Fibroblast of lung (primary cell): ENCODE results near the gene C1orf167. TPM values are rescaled to one million over a fixed set of nuclear protein-coding genes. Genes with fewer than 3 reads are reported as not detected.

Experiments used
- DNase-seq, 2 donors: peaks; one replicate each; pipeline versions ENCODE4 v3.0.0 to v3.0.0-alpha.2; 2010; ENCODE audit warnings: low read depth in 2 of 2
- H2AFZ ChIP-seq: 2 replicates; pipeline ENCODE4 v1.5.1; 2012; ENCODE audit warnings: low read length, control low read depth, inconsistent platforms
- H3K27ac ChIP-seq: 2 replicates; pipeline ENCODE4 v1.5.1; 2011; ENCODE audit warnings: low read length, control low read depth; ENCODE audit not compliant: insufficient read depth
- H3K27me3 ChIP-seq: 2 replicates; pipeline ENCODE4 v1.5.1; 2011; ENCODE audit warnings: mild to moderate bottlenecking, low read length; ENCODE audit not compliant: control insufficient read depth, insufficient read depth
- H3K36me3 ChIP-seq: 2 replicates; pipeline ENCODE4 v1.5.1; 2011; ENCODE audit warnings: low read length; ENCODE audit not compliant: control insufficient read depth, insufficient read depth
- H3K4me1 ChIP-seq: 2 replicates; pipeline ENCODE4 v1.5.1; 2011; ENCODE audit warnings: low read length; ENCODE audit not compliant: control insufficient read depth, insufficient read depth; ENCODE audit errors: extremely low read depth
- H3K4me2 ChIP-seq: 2 replicates; pipeline ENCODE4 v1.5.1; 2011; ENCODE audit warnings: low read length, control low read depth; ENCODE audit not compliant: insufficient read depth; ENCODE audit errors: extremely low read depth
- H3K4me3 ChIP-seq, 4 experiments: fragments of 200-600 bp in 1 of 4; sonication (generic) in 1 of 4; replicated peaks in 1 of 4; 2 replicates each; pipeline ENCODE4 v1.5.1; 2011 to 2016; ENCODE audit warnings: low read length in 4 of 4, low read depth in 3 of 4, mild to moderate bottlenecking in 3 of 4, control low read depth in 2 of 4, inconsistent platforms in 1 of 4, mixed read lengths in 1 of 4; ENCODE audit not compliant: insufficient read depth in 1 of 4; ENCODE audit errors: control extremely low read depth in 1 of 4
- H3K79me2 ChIP-seq: 2 replicates; pipeline ENCODE4 v1.5.1; 2012; ENCODE audit warnings: mild to moderate bottlenecking, low read length, inconsistent platforms; ENCODE audit not compliant: control insufficient read depth, insufficient read depth
- H3K9ac ChIP-seq: 2 replicates; pipeline ENCODE4 v1.5.1; 2011; ENCODE audit warnings: mild to moderate bottlenecking, low read length, control low read depth; ENCODE audit not compliant: insufficient read depth
- H3K9me3 ChIP-seq: 2 replicates; pipeline ENCODE4 v1.5.1; 2012; ENCODE audit warnings: low read depth, low read length; ENCODE audit not compliant: control insufficient read depth, insufficient read depth
- H4K20me1 ChIP-seq: 2 replicates; pipeline ENCODE4 v1.5.1; 2011; ENCODE audit warnings: low read length; ENCODE audit not compliant: control insufficient read depth, insufficient read depth; ENCODE audit errors: extremely low read depth
- CTCF ChIP-seq, 2 donors: IDR thresholded peaks in 1 of 2; conservative IDR thresholded peaks in 1 of 2; 1 replicate in 1 of 2; 2 replicates in 1 of 2; pipeline ENCODE4 v1.5.1; 2011 to 2012; ENCODE audit warnings: low read length in 2 of 2, control low read depth in 1 of 2, inconsistent platforms in 1 of 2, low read depth in 1 of 2, mild to moderate bottlenecking in 1 of 2
- EZH2 ChIP-seq: IDR thresholded peaks from 2 replicates; pipeline ENCODE4 v1.5.1; 2012; ENCODE audit warnings: low read length, control low read depth, mild to moderate bottlenecking; ENCODE audit errors: missing control alignments
- polyA plus RNA-seq, 2 donors: library from polyadenylated mRNA; depleted of rRNA in 1 of 2; stranded (reverse) in 1 of 2; unstranded in 1 of 2; fragments of >200 nt; gene quantifications; 2 replicates each; pipeline ENCODE4 v1.2.1, GENCODE V29; 2011 to 2012; ENCODE audit warnings: missing spikeins in 1 of 2
- total RNA-seq: library from RNA; depleted of rRNA; stranded (reverse); fragments of >200 nt; gene quantifications from 2 replicates; pipeline ENCODE4 v1.2.1, GENCODE V29; 2014

The C1orf167 gene
- total and polyA plus RNA-seq, 2 donors (not counting 1 experiment from before 2014, with no cell fraction given): 0.39 to 0.99 TPM

- no peaks in the 10 kb centered on the region for H4K20me1 ChIP-seq
- H3K79me2 ChIP-seq: no peaks in the 10 kb centered on the region
- no peak overlapping the region for H2AFZ ChIP-seq
- no peaks in the 10 kb centered on the region for H3K27me3 ChIP-seq
- peaks cover 20% of the 10 kb centered on the region for H3K36me3 ChIP-seq
- H3K4me2 ChIP-seq: no peak overlapping the region
- no peak overlapping the region for H3K4me3 ChIP-seq
- TF ChIP-seq CTCF (conservative IDR thresholded peaks at IDR 0.05 in 1 of 2, IDR thresholded peaks at IDR 0.05 in 1 of 2; ENCODE audit: low read depth in 1 of 2, low read length in 2 of 2) (no peak), EZH2 (no peak)
- H3K4me1 ChIP-seq: peaks cover 3% of the 10 kb centered on the region
- H3K27ac ChIP-seq: no peak overlapping the region
- peak in 1 of 2 donors; percentile 76 for DNase-seq
- H3K9ac ChIP-seq: no peak overlapping the region
- H3K9me3 ChIP-seq: no peaks in the 10 kb centered on the region
Observed at GRCh38 chr1:11823366-11824137, 61.6 kb downstream of the C1orf167 start.

DNA sequence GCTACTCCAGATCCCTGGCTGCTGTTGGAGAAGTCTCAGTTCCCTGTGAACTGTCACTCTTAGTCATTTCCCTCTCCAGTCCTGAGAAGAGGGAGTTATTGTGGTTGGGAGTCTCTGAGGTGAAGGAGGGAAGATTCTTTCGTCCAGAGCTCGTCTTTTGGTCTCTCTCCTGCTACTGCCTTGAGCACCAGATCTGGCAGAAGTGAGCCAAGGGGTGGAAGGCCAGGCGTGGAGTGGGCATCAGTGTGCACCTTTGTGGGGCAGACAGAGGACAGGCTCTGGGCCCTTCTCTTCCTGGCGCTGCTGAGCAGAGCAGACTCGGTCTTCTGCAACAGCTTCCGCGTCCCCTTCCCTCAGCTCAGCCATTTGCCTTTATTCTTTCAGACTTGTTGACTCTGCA, 63.1 kb downstream of the C1orf167 start:
- Histone ChIP-seq H3K27ac (no peak overlapping the region), H3K27me3 (no peaks in the 10 kb centered on the region), H3K4me3 (no peak overlapping the region), H3K4me2 (no peak overlapping the region), H4K20me1 (no peaks in the 10 kb centered on the region), H3K36me3 (peaks cover 24% of the 10 kb centered on the region), H3K9me3 (no peaks in the 10 kb centered on the region), H2AFZ (no peak overlapping the region), H3K4me1 (peaks cover 3% of the 10 kb centered on the region), H3K79me2 (no peaks in the 10 kb centered on the region), H3K9ac (no peak overlapping the region)
- DNase-seq: no peak
- TF ChIP-seq CTCF (conservative IDR thresholded peaks at IDR 0.05 in 1 of 2, IDR thresholded peaks at IDR 0.05 in 1 of 2; ENCODE audit: low read depth in 1 of 2, low read length in 2 of 2): no peak

- no peaks in the 10 kb centered on the region for H3K27me3 ChIP-seq
- no peak overlapping the region for H3K9ac ChIP-seq
- H3K4me2 ChIP-seq: no peak overlapping the region
- no peak for DNase-seq
- no peak overlapping the region for H2AFZ ChIP-seq
- H3K9me3 ChIP-seq: no peaks in the 10 kb centered on the region
- no peaks in the 10 kb centered on the region for H3K4me1 ChIP-seq
- no peak for TF ChIP-seq CTCF (conservative IDR thresholded peaks at IDR 0.05 in 1 of 2, IDR thresholded peaks at IDR 0.05 in 1 of 2; ENCODE audit: low read depth in 1 of 2, low read length in 2 of 2)
- no peak for TF ChIP-seq EZH2
- no peaks in the 10 kb centered on the region for H3K79me2 ChIP-seq
- peaks cover 25% of the 10 kb centered on the region for H3K36me3 ChIP-seq
- H4K20me1 ChIP-seq: no peaks in the 10 kb centered on the region
- no peak overlapping the region for H3K4me3 ChIP-seq
- H3K27ac ChIP-seq: no peak overlapping the region
Observed at GRCh38 chr1:11826946-11827345, 65.0 kb downstream of the C1orf167 start.
